Naive thymus-derived CD8-positive, alpha-beta T cell (primary cell): Measurements from ENCODE around the gene TINAGL1. TPM values are rescaled to one million over a fixed set of nuclear protein-coding genes. Genes with fewer than 3 reads are reported as not detected.

Source experiments
- ATAC-seq, 2 donors: fragments of 150-1000 bp; cut with Tn5 transposase in 1 of 2; sonication (Bioruptor Pico), chemical (Tn5 transposase) in 1 of 2; 1 replicate in 1 of 2; 2 replicates in 1 of 2; pipeline ENCODE4 v1.10.0; 2021; ENCODE audit warnings: mild to moderate bottlenecking in 2 of 2, moderate library complexity in 2 of 2
- POLR2A ChIA-PET: fragments of 350-600 bp; sonication (Branson Sonifier 250); formaldehyde crosslinking; loops from one replicate; lab custom pipeline; 2021; ENCODE audit warnings: antibody characterized with exemption; lab: Charles Lee
- DNase-seq, 10 donors: peaks; one replicate each; pipeline versions ENCODE4 v3.0.0 to v3.0.0-alpha.2; 2020 to 2022
- H3K27ac Mint-ChIP-seq, 10 donors: one replicate each; pipeline ENCODE4 v1.8.0; 2020 to 2022; ENCODE audit warnings: mild to moderate bottlenecking in 10 of 10, mixed read lengths in 10 of 10, moderate library complexity in 4 of 10, inconsistent platforms in 1 of 10
- H3K27me3 Mint-ChIP-seq, 5 donors: one replicate each; pipeline ENCODE4 v1.8.0; 2021 to 2022; ENCODE audit warnings: mixed read lengths in 5 of 5
- H3K36me3 Mint-ChIP-seq, 3 donors: one replicate each; pipeline ENCODE4 v1.8.0; 2020 to 2022; ENCODE audit warnings: mixed read lengths in 3 of 3, mild to moderate bottlenecking in 2 of 3, inconsistent platforms in 1 of 3
- H3K4me1 Mint-ChIP-seq, 4 donors: one replicate each; pipeline ENCODE4 v1.8.0; 2021 to 2022; ENCODE audit warnings: mixed read lengths in 4 of 4
- H3K4me3 Mint-ChIP-seq, 10 donors: one replicate each; pipeline ENCODE4 v1.8.0; 2020 to 2022; ENCODE audit warnings: mild to moderate bottlenecking in 10 of 10, mixed read lengths in 10 of 10, moderate library complexity in 6 of 10, inconsistent platforms in 1 of 10
- H3K9me3 Mint-ChIP-seq, 9 donors: one replicate each; pipeline ENCODE4 v1.8.0; 2020 to 2022; ENCODE audit warnings: mixed read lengths in 9 of 9, mild to moderate bottlenecking in 3 of 9, inconsistent platforms in 1 of 9, moderate library complexity in 1 of 9
- polyA plus RNA-seq, 3 donors: library from polyadenylated mRNA; unstranded; fragments of 300-500 nt; fragmentation: Illumina TruSeq; gene quantifications; one replicate each; pipeline ENCODE4 v1.2.3, GENCODE V29; 2021
- total RNA-seq, 8 experiments: library from RNA in 2 of 8; stranded (reverse) in 2 of 8; gene quantifications; one replicate each; pipeline ENCODE4 v1.2.3 and lab custom pipeline; 2021 to 2026

The TINAGL1 gene
- total and polyA plus RNA-seq, 5 experiments from 2014 or later = not detected

- no peak overlapping the region for H3K27ac Mint-ChIP-seq
- peak overlapping the region in 1 of 10 donors; percentile 1 for H3K4me3 Mint-ChIP-seq
- POLR2A ChIA-PET = no interaction called here
- peaks cover 14 to 36% (median 25%) of the 10 kb centered on the region in 5 donors for H3K27me3 Mint-ChIP-seq
- DNase-seq (peak in 1 of 10 donors; percentile 41), ATAC-seq (no peak)
- no peaks in the 10 kb centered on the region for H3K9me3 Mint-ChIP-seq
- peaks cover 0 to 8% (median 3%) of the 10 kb centered on the region in 4 donors for H3K4me1 Mint-ChIP-seq
- H3K36me3 Mint-ChIP-seq = no peaks in the 10 kb centered on the region
These were observed 12.6 kb downstream of the TINAGL1 start for GRCh38 chr1:31588751-31589515.

GRCh38 chr1:31591425-31592093, 15.2 kb downstream of the TINAGL1 start:
- peaks cover 0 to 13% (median 3%) of the 10 kb centered on the region in 4 donors for H3K4me1 Mint-ChIP-seq
- no peak overlapping the region for H3K27ac Mint-ChIP-seq
- peak in 1 of 10 donors; percentile 40 for DNase-seq
- H3K4me3 Mint-ChIP-seq = no peak overlapping the region
- no peak for ATAC-seq
- H3K27me3 Mint-ChIP-seq = peaks cover 19 to 35% (median 31%) of the 10 kb centered on the region in 5 donors
- no peaks in the 10 kb centered on the region for H3K9me3 Mint-ChIP-seq
- POLR2A ChIA-PET = no interaction called here
- H3K36me3 Mint-ChIP-seq = no peaks in the 10 kb centered on the region

GRCh38 chr1:31592132-31592531, 15.8 kb downstream of the TINAGL1 start:
- Mint-ChIP-seq H3K36me3 (no peaks in the 10 kb centered on the region), H3K4me1 (peaks cover 0 to 14% (median 3%) of the 10 kb centered on the region in 4 donors), H3K27me3 (peaks cover 19 to 35% (median 30%) of the 10 kb centered on the region in 5 donors), H3K27ac (no peak overlapping the region), H3K4me3 (no peak overlapping the region), H3K9me3 (no peaks in the 10 kb centered on the region)
- DNase-seq (peak in 1 of 10 donors; percentile 32), ATAC-seq (no peak)
- POLR2A ChIA-PET = no interaction called here

- H3K36me3 Mint-ChIP-seq = no peaks in the 10 kb centered on the region
- H3K9me3 Mint-ChIP-seq = no peaks in the 10 kb centered on the region
- no peak overlapping the region for H3K27ac Mint-ChIP-seq
- ATAC-seq = no peak
- H3K27me3 Mint-ChIP-seq = peaks cover 13 to 27% (median 23%) of the 10 kb centered on the region in 5 donors
- peak in 1 of 10 donors; percentile 46 for DNase-seq
- POLR2A ChIA-PET = no interaction called here
- H3K4me3 Mint-ChIP-seq = no peak overlapping the region
- peaks cover 0 to 7% (median 3%) of the 10 kb centered on the region in 4 donors for H3K4me1 Mint-ChIP-seq
These were observed 16.9 kb downstream of the TINAGL1 start for GRCh38 chr1:31593136-31593665.

- POLR2A ChIA-PET = no interaction called here
- ATAC-seq = peak; percentile 80 to 86
- H3K4me1 Mint-ChIP-seq = peaks cover 0 to 7% (median 3%) of the 10 kb centered on the region in 4 donors
- H3K27me3 Mint-ChIP-seq = peaks cover 12 to 25% (median 21%) of the 10 kb centered on the region in 5 donors
- no peaks in the 10 kb centered on the region for H3K36me3 Mint-ChIP-seq
- peak; percentile 18 to 79 (median 49) for DNase-seq
- H3K4me3 Mint-ChIP-seq = no peak overlapping the region
- H3K27ac Mint-ChIP-seq = no peak overlapping the region
- no peaks in the 10 kb centered on the region for H3K9me3 Mint-ChIP-seq
These were observed 17.7 kb downstream of the TINAGL1 start for GRCh38 chr1:31593770-31594632.

- H3K36me3 Mint-ChIP-seq = no peaks in the 10 kb centered on the region
- peaks cover 0 to 6% (median under 1%) of the 10 kb centered on the region in 4 donors for H3K4me1 Mint-ChIP-seq
- POLR2A ChIA-PET = no interaction called here
- DNase-seq (no peak), ATAC-seq (no peak)
- H3K4me3 Mint-ChIP-seq = no peak overlapping the region
- no peaks in the 10 kb centered on the region for H3K9me3 Mint-ChIP-seq
- H3K27ac Mint-ChIP-seq = peak overlapping the region in 2 of 10 donors; percentile 2 to 19
- H3K27me3 Mint-ChIP-seq = peaks cover 8 to 15% (median 15%) of the 10 kb centered on the region in 5 donors
These were observed 19.8 kb downstream of the TINAGL1 start for GRCh38 chr1:31595836-31596736.

- peaks cover 0 to 6% (median under 1%) of the 10 kb centered on the region in 4 donors for H3K4me1 Mint-ChIP-seq
- no peaks in the 10 kb centered on the region for H3K9me3 Mint-ChIP-seq
- DNase-seq (no peak), ATAC-seq (no peak)
- no peak overlapping the region for H3K27ac Mint-ChIP-seq
- H3K27me3 Mint-ChIP-seq = peaks cover 4 to 10% (median 8%) of the 10 kb centered on the region in 5 donors
- no peak overlapping the region for H3K4me3 Mint-ChIP-seq
- POLR2A ChIA-PET = no interaction called here
- H3K36me3 Mint-ChIP-seq = no peaks in the 10 kb centered on the region
These were observed 20.4 kb downstream of the TINAGL1 start for GRCh38 chr1:31596737-31597097.

GRCh38 chr1:31598980-31599379, 22.7 kb downstream of the TINAGL1 start:
- POLR2A ChIA-PET = no interaction called here
- no peaks in the 10 kb centered on the region for H3K36me3 Mint-ChIP-seq

GRCh38 chr1:31600641-31601040, 24.3 kb downstream of the TINAGL1 start:
- POLR2A ChIA-PET = no interaction called here
- H3K9me3 Mint-ChIP-seq = peaks cover 0 to 2% (median 0%) of the 10 kb centered on the region in 9 donors
- DNase-seq = no peak
- no peaks in the 10 kb centered on the region for H3K36me3 Mint-ChIP-seq
- no peak for ATAC-seq
- no peak overlapping the region for H3K27ac Mint-ChIP-seq
- no peak overlapping the region for H3K4me3 Mint-ChIP-seq
- H3K27me3 Mint-ChIP-seq = peaks cover 0 to 6% (median 0%) of the 10 kb centered on the region in 5 donors
- peaks cover 0 to 6% (median 0%) of the 10 kb centered on the region in 4 donors for H3K4me1 Mint-ChIP-seq

More at GRCh38 chr1:31598980-31599379, 22.7 kb downstream of the TINAGL1 start:
- H3K27me3 Mint-ChIP-seq = peaks cover 0 to 6% (median 2%) of the 10 kb centered on the region in 5 donors
- no peak for ATAC-seq
- DNase-seq = no peak
- H3K9me3 Mint-ChIP-seq = peaks cover 0 to 2% (median 0%) of the 10 kb centered on the region in 9 donors
- no peak overlapping the region for H3K27ac Mint-ChIP-seq
- peaks cover 0 to 6% (median 0%) of the 10 kb centered on the region in 4 donors for H3K4me1 Mint-ChIP-seq
- no peak overlapping the region for H3K4me3 Mint-ChIP-seq

GRCh38 chr1:31602081-31602480, 25.8 kb downstream of the TINAGL1 start:
- POLR2A ChIA-PET = no interaction called here
- H3K4me3 Mint-ChIP-seq = no peak overlapping the region
- no peaks in the 10 kb centered on the region for H3K36me3 Mint-ChIP-seq
- no peaks in the 10 kb centered on the region for H3K27me3 Mint-ChIP-seq
- ATAC-seq (no peak), DNase-seq (no peak)
- peaks cover 0 to 10% (median 0%) of the 10 kb centered on the region in 4 donors for H3K4me1 Mint-ChIP-seq
- H3K9me3 Mint-ChIP-seq = peaks cover 0 to 2% (median 0%) of the 10 kb centered on the region in 9 donors
- no peak overlapping the region for H3K27ac Mint-ChIP-seq

GRCh38 chr1:31605908-31606427, 29.7 kb downstream of the TINAGL1 start:
- H3K9me3 Mint-ChIP-seq = peaks cover 0 to 2% (median 0%) of the 10 kb centered on the region in 9 donors
- no peak overlapping the region for H3K4me3 Mint-ChIP-seq
- no peak overlapping the region for H3K27ac Mint-ChIP-seq
- H3K27me3 Mint-ChIP-seq = peaks cover 0 to 6% (median 2%) of the 10 kb centered on the region in 5 donors
- no peaks in the 10 kb centered on the region for H3K36me3 Mint-ChIP-seq
- peaks cover 0 to 10% (median 0%) of the 10 kb centered on the region in 4 donors for H3K4me1 Mint-ChIP-seq
- DNase-seq (peak in 1 of 10 donors; percentile 34), ATAC-seq (no peak)
- POLR2A ChIA-PET = no interaction called here
